ENCODE measurements around the gene NOL12. TPM values are rescaled to one million over a fixed set of nuclear protein-coding genes. Genes with fewer than 3 reads are reported as not detected.

The NOL12 gene
- total RNA-seq, 1 experiment from 2014 or later = 47.1 TPM

DNA sequence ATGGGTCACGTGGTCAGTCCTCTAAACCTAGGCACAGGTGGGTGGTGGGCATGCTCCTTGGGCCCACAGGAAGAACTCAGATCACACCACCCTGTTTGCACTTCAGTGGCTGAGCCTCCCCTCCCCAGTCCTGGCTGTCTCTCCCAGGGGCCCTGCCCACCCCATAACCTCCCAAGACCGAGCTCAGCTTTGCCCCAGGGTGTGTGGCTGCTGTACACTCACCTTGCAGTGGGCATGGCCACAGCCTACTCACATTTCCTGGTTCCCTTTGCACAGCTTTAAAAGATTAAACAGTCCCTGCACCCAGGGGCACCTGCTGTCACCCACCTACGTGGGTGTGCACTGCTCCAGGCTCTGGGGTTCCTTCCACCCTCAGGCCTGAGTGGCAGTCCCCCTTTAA lies 24.5 kb downstream of the NOL12 start:
- ChIA-PET CTCF (interaction anchor here (1.0 kb wide), 1 partner anchor 15 kb away, joined by 4 read pairs; no protein-coding TSS in a partner anchor), POLR2A (no interaction called here)
- BruUV-seq (replicated peaks) = no TSS peak

DNA sequence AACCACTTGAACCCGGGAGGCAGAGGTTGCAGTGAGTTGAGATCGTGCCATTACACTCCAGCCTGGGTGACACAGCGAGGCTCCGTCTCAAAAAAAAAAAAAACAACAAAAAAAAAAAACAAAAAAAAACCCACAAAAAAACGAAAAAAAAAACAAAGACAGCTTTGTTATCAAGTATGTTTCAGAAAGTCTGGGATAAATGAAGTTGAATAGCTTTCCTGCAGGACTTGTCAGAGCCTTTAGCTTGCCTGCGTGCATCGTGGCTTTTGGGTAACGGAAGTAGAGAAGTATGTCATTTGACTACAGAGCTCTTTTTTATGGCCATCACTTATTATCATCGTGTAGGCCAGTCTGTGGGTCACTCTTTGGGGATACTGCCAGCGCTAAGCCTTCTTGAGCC lies 25.3 kb downstream of the NOL12 start:
- H3K4me3 Mint-ChIP-seq (ENCODE audit: unreplicated experiment) = no peak overlapping the region
- ChIA-PET CTCF (interaction anchor here (0.6 to 0.7 kb wide), 4 partner anchors 45 to 697 kb away, joined by 3 to 4 read pairs (median 3); no protein-coding TSS in a partner anchor), POLR2A (interaction anchor here (0.5 kb wide), 1 partner anchor 53 kb away, joined by 5 read pairs; the partner anchor contains the start of gene PDXP)
- no peaks in the 10 kb centered on the region for H3K36me3 Mint-ChIP-seq (ENCODE audit: insufficient read depth, unreplicated experiment)
- TF ChIP-seq, protein P1, sequence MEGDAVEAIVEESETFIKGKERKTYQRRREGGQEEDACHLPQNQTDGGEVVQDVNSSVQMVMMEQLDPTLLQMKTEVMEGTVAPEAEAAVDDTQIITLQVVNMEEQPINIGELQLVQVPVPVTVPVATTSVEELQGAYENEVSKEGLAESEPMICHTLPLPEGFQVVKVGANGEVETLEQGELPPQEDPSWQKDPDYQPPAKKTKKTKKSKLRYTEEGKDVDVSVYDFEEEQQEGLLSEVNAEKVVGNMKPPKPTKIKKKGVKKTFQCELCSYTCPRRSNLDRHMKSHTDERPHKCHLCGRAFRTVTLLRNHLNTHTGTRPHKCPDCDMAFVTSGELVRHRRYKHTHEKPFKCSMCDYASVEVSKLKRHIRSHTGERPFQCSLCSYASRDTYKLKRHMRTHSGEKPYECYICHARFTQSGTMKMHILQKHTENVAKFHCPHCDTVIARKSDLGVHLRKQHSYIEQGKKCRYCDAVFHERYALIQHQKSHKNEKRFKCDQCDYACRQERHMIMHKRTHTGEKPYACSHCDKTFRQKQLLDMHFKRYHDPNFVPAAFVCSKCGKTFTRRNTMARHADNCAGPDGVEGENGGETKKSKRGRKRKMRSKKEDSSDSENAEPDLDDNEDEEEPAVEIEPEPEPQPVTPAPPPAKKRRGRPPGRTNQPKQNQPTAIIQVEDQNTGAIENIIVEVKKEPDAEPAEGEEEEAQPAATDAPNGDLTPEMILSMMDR (IDR thresholded peaks at IDR 0.05; ENCODE audit: unreplicated experiment) = no peak
- no peak overlapping the region for H3K27ac Mint-ChIP-seq (ENCODE audit: low read depth, unreplicated experiment)
- DNase-seq (ENCODE audit: unreplicated experiment) = no peak
- H3K4me1 Mint-ChIP-seq (ENCODE audit: insufficient read depth, unreplicated experiment) = peaks cover under 1% of the 10 kb centered on the region
- no peaks in the 10 kb centered on the region for H3K9me3 Mint-ChIP-seq (ENCODE audit: unreplicated experiment)
- no TSS peak for BruUV-seq (replicated peaks)
- intact Hi-C loops (cut with micrococcal nuclease) = no loop called here
- H3K27me3 Mint-ChIP-seq (ENCODE audit: insufficient read depth, unreplicated experiment) = no peaks in the 10 kb centered on the region

More for the DNA sequence above, 24.5 kb downstream of the NOL12 start:
- Mint-ChIP-seq H3K27ac (ENCODE audit: low read depth, unreplicated experiment) (no peak overlapping the region), H3K9me3 (ENCODE audit: unreplicated experiment) (no peaks in the 10 kb centered on the region), H3K27me3 (ENCODE audit: insufficient read depth, unreplicated experiment) (no peaks in the 10 kb centered on the region), H3K4me3 (ENCODE audit: unreplicated experiment) (no peak overlapping the region), H3K4me1 (ENCODE audit: insufficient read depth, unreplicated experiment) (no peaks in the 10 kb centered on the region), H3K36me3 (ENCODE audit: insufficient read depth, unreplicated experiment) (no peaks in the 10 kb centered on the region)
- TF ChIP-seq, protein P1 (IDR thresholded peaks at IDR 0.05; ENCODE audit: unreplicated experiment) = no peak
- intact Hi-C loops (cut with micrococcal nuclease) = no loop called here
- DNase-seq (ENCODE audit: unreplicated experiment) = no peak

DNA sequence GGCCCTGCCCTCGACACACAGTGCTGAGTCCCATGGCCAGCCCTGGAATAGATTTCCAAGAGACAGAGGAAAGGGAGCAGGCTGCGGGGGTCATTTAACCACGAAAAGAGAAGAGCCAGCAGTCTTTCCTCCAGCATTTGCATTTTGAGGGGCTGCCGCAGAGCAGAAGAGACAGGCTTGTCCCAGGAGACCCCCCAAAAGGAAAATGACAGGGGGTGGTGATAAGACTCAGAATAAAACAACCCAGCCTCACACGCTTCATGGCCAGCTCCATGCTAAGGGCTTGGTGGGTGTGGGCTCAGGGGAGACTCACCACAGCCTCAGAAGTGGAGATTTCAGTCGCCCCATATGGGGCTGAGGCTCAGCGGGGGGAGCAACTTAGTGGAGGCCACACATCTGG lies 27.6 kb downstream of the NOL12 start:
- no peaks in the 10 kb centered on the region for H3K36me3 Mint-ChIP-seq (ENCODE audit: insufficient read depth, unreplicated experiment)
- H3K27ac Mint-ChIP-seq (ENCODE audit: low read depth, unreplicated experiment) = no peak overlapping the region
- TF ChIP-seq, protein P1 (IDR thresholded peaks at IDR 0.05; ENCODE audit: unreplicated experiment) = no peak
- POLR2A ChIA-PET = no interaction called here
- BruUV-seq (replicated peaks) = no TSS peak
- no peak for DNase-seq (ENCODE audit: unreplicated experiment)
- no peaks in the 10 kb centered on the region for H3K27me3 Mint-ChIP-seq (ENCODE audit: insufficient read depth, unreplicated experiment)
- H3K4me1 Mint-ChIP-seq (ENCODE audit: insufficient read depth, unreplicated experiment) = peaks cover 5% of the 10 kb centered on the region
- CTCF ChIA-PET = interaction anchor here (0.6 kb wide), 2 partner anchors 33 to 112 kb away, joined by 3 to 4 read pairs; no protein-coding TSS in a partner anchor
- no peak overlapping the region for H3K4me3 Mint-ChIP-seq (ENCODE audit: unreplicated experiment)
- intact Hi-C loops (cut with micrococcal nuclease) = no loop called here
- no peaks in the 10 kb centered on the region for H3K9me3 Mint-ChIP-seq (ENCODE audit: unreplicated experiment)

DNA sequence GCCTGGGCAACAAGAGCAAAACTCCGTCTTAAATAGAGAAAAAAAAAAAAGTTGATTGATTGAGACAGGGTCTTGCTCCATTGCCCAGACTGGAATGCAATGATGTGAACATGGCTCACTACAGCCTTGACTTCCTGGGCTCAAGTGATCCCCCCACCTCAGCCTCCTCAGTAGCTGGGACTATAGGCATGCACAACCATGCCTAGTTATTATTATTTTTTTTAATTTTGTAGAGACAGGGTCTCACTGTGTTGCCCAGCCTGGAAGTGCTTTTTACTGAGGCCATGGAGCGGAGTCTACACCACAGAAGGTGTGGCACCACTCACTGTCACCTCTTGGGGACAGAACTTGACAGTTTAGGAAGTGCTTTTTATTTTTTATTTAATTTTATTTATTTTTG lies 28.5 kb downstream of the NOL12 start:
- ChIA-PET CTCF (interaction anchor here (0.6 to 0.8 kb wide), 3 partner anchors 13 to 92 kb away, joined by 3 to 6 read pairs (median 3); no protein-coding TSS in a partner anchor), POLR2A (interaction anchor here (1.0 kb wide), 1 partner anchor 16 kb away, joined by 3 read pairs; no protein-coding TSS in a partner anchor)
- BruUV-seq (replicated peaks) = no TSS peak
- TF ChIP-seq, protein P1 (IDR thresholded peaks at IDR 0.05; ENCODE audit: unreplicated experiment) = no peak
- H3K36me3 Mint-ChIP-seq (ENCODE audit: insufficient read depth, unreplicated experiment) = no peaks in the 10 kb centered on the region
- no peak for DNase-seq (ENCODE audit: unreplicated experiment)
- intact Hi-C loops (cut with micrococcal nuclease) = no loop called here
- no peak overlapping the region for H3K27ac Mint-ChIP-seq (ENCODE audit: low read depth, unreplicated experiment)
- no peaks in the 10 kb centered on the region for H3K9me3 Mint-ChIP-seq (ENCODE audit: unreplicated experiment)
- no peak overlapping the region for H3K4me3 Mint-ChIP-seq (ENCODE audit: unreplicated experiment)
- H3K4me1 Mint-ChIP-seq (ENCODE audit: insufficient read depth, unreplicated experiment) = peaks cover 5% of the 10 kb centered on the region
- no peaks in the 10 kb centered on the region for H3K27me3 Mint-ChIP-seq (ENCODE audit: insufficient read depth, unreplicated experiment)

All from MCF 10A (cell line).